GM18498 (cell line): ENCODE results near the gene ACOT12.
"Not testable (repeated sequence)": the region's sequence is repeated elsewhere in the genome, so short reads cannot be mapped to it uniquely, and the experiment has no call there.

ENCODE experiments used
- ATAC-seq: cut with Tn5 transposase; IDR thresholded peaks from one replicate; pipeline ENCODE4 v1.9.1; 2021; ENCODE audit warnings: mild to moderate bottlenecking, moderate library complexity; ENCODE audit not compliant: unreplicated experiment

Gene ACOT12

DNA sequence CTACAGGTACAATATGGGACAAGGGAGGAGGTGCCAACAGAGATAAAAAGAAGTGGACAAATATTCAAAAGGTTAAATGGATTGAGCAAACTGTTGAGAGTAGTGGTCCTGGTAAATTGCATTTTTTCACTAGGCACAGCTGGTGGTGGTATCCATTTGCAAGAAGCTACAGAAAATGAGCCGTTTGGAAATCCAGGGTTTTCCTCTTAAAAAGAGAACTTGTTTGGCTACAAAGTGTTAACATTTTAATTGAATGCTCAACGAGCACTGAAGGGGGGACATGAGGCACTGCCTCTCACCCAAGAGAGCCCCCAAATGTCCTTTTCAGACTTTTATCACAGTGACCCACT is 93.0 kb downstream of the ACOT12 start:
- no peak for ATAC-seq

GRCh38 chr5:81297531-81297930 is 96.4 kb downstream of the ACOT12 start:
- ATAC-seq: no peak

DNA sequence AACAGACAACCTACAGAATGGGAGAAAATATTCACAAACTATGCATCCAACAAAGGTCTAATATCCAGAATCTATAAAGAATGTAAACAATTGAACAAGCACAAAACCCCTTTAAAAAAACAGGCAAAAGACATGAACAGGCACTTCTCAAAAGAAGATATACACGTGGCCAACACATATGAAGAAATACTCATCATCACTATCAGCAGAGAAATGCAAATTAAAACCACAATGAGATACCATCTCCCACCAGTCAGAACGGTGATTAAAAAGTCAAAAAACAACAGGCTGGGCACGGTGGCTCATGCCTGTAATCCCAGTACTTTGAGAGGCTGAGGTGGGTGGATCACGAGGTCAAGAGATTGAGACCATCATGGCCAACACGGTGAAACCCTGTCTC is 99.9 kb downstream of the ACOT12 start:
- not testable (repeated sequence) for ATAC-seq

DNA sequence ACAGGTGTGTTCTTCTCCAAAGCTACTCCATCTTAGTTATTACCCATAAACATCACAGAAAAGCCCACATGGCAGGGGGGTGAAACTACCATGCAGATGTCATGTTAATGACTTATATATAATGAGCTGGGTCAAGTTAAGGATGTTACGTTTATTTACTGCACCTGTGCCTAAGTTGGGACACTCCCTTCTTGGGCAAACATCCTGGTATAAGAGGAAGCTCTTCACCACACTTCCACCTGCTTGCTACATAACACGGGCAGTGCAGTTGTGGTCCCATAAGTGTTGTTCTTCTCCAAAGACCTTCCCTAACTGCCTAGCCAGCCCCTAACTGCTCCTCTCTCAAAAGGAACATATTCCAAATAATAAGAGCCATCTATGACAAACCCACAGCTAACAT is 101.8 kb downstream of the ACOT12 start:
- ATAC-seq: no peak

DNA sequence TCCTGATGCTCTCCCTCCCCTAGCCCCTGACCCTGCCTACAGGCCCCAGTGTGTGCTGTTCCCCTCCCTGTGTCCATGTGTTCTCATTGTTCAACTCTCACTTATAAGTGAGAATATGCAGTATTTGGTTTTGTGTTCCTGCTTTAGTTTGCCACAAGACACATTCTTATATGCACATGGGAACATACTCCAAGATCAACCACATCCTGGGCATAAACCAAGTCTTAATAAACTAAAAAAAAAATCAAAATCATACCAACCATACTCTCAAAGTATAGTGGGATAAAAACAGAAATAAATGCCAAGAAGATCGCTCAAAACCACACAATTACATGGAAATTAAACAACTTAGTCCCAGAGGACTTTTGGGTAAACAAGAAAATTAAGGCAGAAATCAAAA is 103.8 kb downstream of the ACOT12 start:
- no peak for ATAC-seq

DNA sequence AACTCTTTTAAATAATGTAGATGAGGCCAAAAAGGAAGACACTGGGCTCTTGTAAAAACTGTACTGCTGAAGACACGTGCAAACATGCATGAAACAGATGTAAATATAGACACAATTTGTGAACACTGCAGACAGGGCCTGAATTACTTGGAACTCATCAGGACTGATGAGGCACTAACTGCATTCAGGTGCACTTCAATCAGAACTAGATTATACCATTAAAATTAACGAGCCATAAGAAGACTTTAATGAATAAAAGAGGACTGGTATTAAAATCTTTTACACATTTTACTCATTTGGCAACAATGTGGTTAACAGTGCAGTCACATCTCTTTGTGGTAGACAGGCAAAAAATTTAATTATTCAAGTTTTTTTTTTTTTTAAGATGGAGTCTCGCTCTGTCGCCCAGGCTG is 105.9 kb downstream of the ACOT12 start:
- no peak for ATAC-seq

DNA sequence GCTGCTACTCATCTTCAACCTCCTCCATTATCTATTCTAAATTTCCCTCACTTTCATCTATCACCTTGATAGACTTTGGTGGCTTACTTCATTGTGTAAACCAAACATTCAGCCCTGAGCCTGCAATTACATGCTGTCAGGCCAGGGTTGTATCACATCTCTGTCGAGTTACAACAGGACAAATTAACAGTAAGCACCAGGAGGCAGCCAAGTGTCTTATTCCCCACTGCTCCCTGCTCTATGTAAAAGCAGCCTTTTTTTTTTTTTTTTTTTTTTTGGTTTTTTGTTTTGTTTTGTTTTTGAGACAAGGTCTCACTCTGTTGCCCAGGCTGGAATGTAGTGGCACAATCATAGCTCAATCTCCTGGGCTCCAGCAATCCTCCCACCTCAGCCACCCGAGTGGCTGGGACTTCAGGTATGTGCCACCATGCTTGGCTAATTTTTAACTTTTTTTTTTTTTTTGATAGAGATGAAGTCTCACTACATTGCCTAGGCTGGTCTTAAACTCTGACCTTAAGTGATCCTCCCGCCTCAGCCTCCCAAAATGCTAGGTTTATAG is 107.8 kb downstream of the ACOT12 start:
- ATAC-seq: no peak

- no peak for ATAC-seq
Measured at GRCh38 chr5:81283976-81284375, 110.0 kb downstream of the ACOT12 start.
